HAP-1 (cell line): ENCODE data around the gene CNOT9.
"Not testable (repeated sequence)": the region's sequence is repeated elsewhere in the genome, so short reads cannot be mapped to it uniquely, and the experiment has no call there.

Experiments
- DNase-seq, 2 experiments: peaks; one replicate each; pipeline ENCODE4 v3.0.0-alpha.2; 2016 to 2020; ENCODE audit warnings: low spot score in 2 of 2
- H3K27me3 ChIP-seq: fragments of 250-450 bp; sonication (Bioruptor Pico); 2 replicates; pipeline ENCODE4 v1.5.1; 2020; ENCODE audit warnings: low read depth, mild to moderate bottlenecking, moderate library complexity
- H3K36me3 ChIP-seq: fragments of 250-450 bp; sonication (Bioruptor Pico); replicated peaks from 2 replicates; pipeline ENCODE4 v1.5.1; 2020; ENCODE audit warnings: mild to moderate bottlenecking
- H3K4me1 ChIP-seq: fragments of 250-450 bp; sonication (Bioruptor Pico); 2 replicates; pipeline ENCODE4 v1.5.1; 2020; ENCODE audit warnings: mild to moderate bottlenecking
- H3K4me3 ChIP-seq: fragments of 250-450 bp; sonication (Bioruptor Pico); 2 replicates; pipeline ENCODE4 v1.5.1; 2020; ENCODE audit warnings: mild to moderate bottlenecking, moderate library complexity
- H3K9me3 ChIP-seq: fragments of 250-450 bp; sonication (Bioruptor Pico); 2 replicates; pipeline ENCODE4 v1.5.1; 2020; ENCODE audit warnings: mild to moderate bottlenecking, moderate library complexity
- in situ Hi-C: fragments of 300-500 bp; cut with MboI; formaldehyde crosslinking; loops from 3 replicates; pipeline ENCODE4 v1.14.3; 2020; ENCODE audit warnings: low sequenced_read_pairs, inconsistent platforms, mixed read lengths

The CNOT9 gene

DNA sequence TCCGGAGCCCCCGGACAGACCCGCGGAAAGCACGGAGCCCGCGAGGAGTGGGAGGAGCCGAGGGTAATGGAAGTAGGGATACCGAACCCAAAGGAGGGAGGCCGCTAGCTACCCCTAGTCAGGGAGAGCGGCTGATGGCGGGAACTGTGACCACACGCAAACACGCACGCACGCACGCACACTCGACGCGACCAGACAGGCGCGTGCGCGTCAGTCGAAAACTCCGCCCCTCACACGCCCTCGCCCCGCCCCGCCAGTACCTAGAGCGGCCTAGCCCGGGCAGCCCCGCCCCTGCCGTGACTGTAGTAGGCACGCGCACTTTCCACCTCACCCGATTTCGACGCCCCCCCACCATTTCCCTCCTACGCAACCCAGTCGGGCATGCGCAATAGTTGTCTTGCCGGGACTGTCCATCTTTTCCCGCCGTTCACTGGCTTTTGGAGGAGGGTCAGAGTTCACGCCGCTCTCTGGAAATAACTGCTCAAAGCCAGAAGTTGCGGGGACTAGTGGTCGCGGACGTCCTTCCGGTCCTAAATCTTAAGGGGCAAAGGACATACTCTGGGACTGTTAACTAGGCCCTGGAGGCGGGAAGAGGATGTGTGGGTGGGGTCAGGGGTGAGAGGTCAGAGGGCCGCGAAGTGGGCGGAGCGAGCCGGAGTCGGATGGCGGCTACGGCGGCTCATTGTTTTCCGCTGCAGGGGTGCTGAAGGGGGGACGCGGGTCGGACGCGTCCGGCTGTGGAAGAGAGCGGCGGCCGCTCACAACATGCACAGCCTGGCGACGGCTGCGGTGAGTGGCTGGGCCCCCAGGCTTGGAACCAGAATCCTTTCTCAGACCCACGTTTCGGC, at the start of gene CNOT9, which contains the start of gene USP37:
Gene CNOT9 (plus strand): TSS at position 650 of the 848 bp plus-strand sequence. CDS start 116 bp downstream, at position 766.
Gene USP37 (minus strand): TSS at position 162 of the 848 bp plus-strand sequence. CDS start 9,698 bp downstream, outside the sequence.
- H3K36me3 ChIP-seq = peaks cover 13% of the 10 kb centered on the region
- H3K9me3 ChIP-seq = no peaks in the 10 kb centered on the region
- peak within 1 kb of the TSS; percentile 80 for H3K4me3 ChIP-seq
- DNase-seq = peak; percentile 97 to 100
- H3K4me1 ChIP-seq = peaks cover 16% of the 10 kb centered on the region
- in situ Hi-C loops = no loop called here
- H3K27me3 ChIP-seq = no peaks in the 10 kb centered on the region

GRCh38 chr2:218518876-218519275, 49.8 kb upstream of the CNOT9 start:
- Histone ChIP-seq H3K4me1 (no peaks in the 10 kb centered on the region), H3K36me3 (peaks cover 5% of the 10 kb centered on the region; the same call in 1 of the 2 replicates), H3K27me3 (no peaks in the 10 kb centered on the region), H3K9me3 (no peaks in the 10 kb centered on the region), H3K4me3 (no peak overlapping the region)
- no peak for DNase-seq
- in situ Hi-C loops = no loop called here

DNA sequence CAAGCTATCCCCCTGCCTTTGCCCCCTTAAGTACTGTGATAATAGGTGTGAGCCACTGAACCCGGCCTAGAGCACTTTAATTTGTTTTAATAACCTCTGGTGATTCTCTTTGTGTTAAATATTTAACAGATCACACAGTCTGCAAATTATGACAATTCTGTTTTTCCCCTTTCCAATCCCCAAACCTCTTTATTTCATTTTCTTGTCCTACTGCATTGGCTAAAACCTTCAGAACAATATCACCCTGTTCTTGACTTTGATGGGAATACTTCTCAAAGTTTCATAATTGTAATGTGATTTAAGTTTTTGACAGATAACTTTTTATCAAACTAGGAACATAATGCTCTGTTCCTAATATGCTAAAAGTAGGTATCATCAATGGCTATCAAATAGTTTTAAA, 45.0 kb upstream of the CNOT9 start:
- Histone ChIP-seq H3K36me3 (peaks cover 26% of the 10 kb centered on the region), H3K4me1 (no peaks in the 10 kb centered on the region), H3K4me3 (no peak overlapping the region), H3K27me3 (no peaks in the 10 kb centered on the region), H3K9me3 (no peaks in the 10 kb centered on the region)
- in situ Hi-C loops = no loop called here
- no peak for DNase-seq

- H3K36me3 ChIP-seq = peaks cover 50% of the 10 kb centered on the region
- H3K9me3 ChIP-seq, H3K27me3 ChIP-seq, DNase-seq, H3K4me3 ChIP-seq, H3K4me1 ChIP-seq, in situ Hi-C loops: not testable (repeated sequence)
Measured at GRCh38 chr2:218528409-218528808, 40.2 kb upstream of the CNOT9 start.

DNA sequence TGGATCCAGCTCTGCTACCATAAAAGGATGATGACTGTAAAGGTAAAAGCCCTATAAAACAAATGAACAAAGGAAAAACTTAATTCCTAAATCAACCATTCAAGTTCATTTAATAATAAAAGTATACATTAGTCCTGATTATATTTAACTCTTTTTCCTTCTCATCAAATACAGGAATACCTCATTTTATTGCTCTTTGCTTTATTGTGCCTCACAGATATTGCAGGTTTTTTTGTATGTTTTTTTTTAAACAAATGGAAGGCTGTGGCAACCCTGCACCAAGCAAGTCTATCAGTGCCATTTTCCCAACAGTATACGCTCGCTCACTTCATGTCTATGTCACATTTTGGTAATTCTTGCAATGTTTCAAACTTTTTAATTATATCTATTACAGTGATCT, 38.6 kb upstream of the CNOT9 start:
- H3K36me3 ChIP-seq = peaks cover 55% of the 10 kb centered on the region
- H3K4me3 ChIP-seq = no peak overlapping the region
- in situ Hi-C loops = no loop called here
- no peaks in the 10 kb centered on the region for H3K4me1 ChIP-seq
- DNase-seq = no peak
- H3K27me3 ChIP-seq = no peaks in the 10 kb centered on the region
- H3K9me3 ChIP-seq = no peaks in the 10 kb centered on the region

GRCh38 chr2:218536804-218537494, 31.7 kb upstream of the CNOT9 start:
- no peak for DNase-seq
- in situ Hi-C loops = no loop called here
- H3K36me3 ChIP-seq = peaks cover 70% of the 10 kb centered on the region
- no peak overlapping the region for H3K4me3 ChIP-seq
- no peaks in the 10 kb centered on the region for H3K27me3 ChIP-seq
- no peaks in the 10 kb centered on the region for H3K9me3 ChIP-seq
- H3K4me1 ChIP-seq = no peaks in the 10 kb centered on the region

- Histone ChIP-seq H3K9me3 (no peaks in the 10 kb centered on the region), H3K4me3 (no peak overlapping the region), H3K36me3 (peaks cover 74% of the 10 kb centered on the region), H3K4me1 (no peaks in the 10 kb centered on the region), H3K27me3 (no peaks in the 10 kb centered on the region)
- in situ Hi-C loops = no loop called here
- DNase-seq = no peak
Measured at GRCh38 chr2:218540015-218540414, 28.6 kb upstream of the CNOT9 start.

DNA sequence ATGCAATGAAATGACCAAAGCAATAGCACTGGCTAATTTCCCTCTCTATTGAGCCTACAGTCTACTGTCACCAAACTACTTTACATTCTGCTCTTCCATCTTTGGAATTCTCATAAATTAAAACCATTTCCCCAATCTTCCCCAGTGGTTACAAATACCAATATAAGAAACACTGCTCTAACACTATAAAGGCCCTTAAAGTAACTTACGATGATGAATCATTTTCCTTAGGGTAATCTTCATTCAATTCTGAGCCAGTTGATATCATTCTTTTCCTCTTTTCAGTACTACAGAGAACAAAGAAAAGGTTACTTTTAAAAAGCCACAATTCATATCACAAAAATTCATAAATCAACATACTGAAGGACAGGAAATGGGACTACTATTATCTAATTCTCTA, 22.6 kb upstream of the CNOT9 start:
- Histone ChIP-seq H3K4me1 (no peaks in the 10 kb centered on the region), H3K9me3 (no peaks in the 10 kb centered on the region), H3K4me3 (no peak overlapping the region), H3K27me3 (no peaks in the 10 kb centered on the region), H3K36me3 (peaks cover 68% of the 10 kb centered on the region)
- in situ Hi-C loops = no loop called here
- DNase-seq = no peak

DNA sequence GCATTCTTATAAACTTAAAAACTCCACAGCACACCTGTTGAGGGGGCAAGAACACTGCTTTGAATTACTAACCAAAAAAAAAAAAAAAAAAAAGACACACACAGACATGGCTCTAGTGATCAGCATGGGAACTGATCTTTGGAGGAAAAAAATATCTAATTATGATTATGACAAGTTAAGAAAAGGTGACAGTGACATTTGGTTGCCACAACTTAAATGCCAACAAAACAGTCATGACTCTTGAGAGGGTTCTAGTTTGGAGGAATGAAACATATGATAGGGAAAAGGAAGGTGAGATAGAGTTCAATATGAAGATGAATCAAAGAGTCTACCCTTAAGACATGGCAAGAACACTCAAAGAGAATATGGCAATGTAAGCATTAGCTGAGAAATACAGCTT, 21.1 kb upstream of the CNOT9 start:
- H3K27me3 ChIP-seq = no peaks in the 10 kb centered on the region
- no peaks in the 10 kb centered on the region for H3K4me1 ChIP-seq
- peaks cover 68% of the 10 kb centered on the region for H3K36me3 ChIP-seq
- in situ Hi-C loops = no loop called here
- no peak overlapping the region for H3K4me3 ChIP-seq
- H3K9me3 ChIP-seq = no peaks in the 10 kb centered on the region
- DNase-seq = no peak

DNA sequence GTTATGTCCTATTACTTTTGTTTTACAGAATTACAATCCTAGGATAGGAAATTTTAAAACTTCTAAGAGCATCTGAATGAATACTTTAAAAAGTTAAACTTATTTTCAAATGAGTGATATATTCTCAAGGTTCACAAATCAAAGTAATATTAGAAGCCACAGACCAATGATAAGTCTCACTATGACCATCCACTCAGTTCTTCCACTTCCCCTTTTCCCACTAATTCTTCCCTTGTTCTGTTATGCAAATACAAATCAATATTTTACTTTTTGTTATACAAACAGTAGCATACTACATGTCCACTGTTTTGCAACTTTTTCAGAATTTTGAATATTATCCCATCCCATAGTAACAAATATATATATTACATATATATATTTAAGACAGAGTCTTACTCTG, 20.7 kb upstream of the CNOT9 start:
- peaks cover 68% of the 10 kb centered on the region for H3K36me3 ChIP-seq
- in situ Hi-C loops = no loop called here

DNA sequence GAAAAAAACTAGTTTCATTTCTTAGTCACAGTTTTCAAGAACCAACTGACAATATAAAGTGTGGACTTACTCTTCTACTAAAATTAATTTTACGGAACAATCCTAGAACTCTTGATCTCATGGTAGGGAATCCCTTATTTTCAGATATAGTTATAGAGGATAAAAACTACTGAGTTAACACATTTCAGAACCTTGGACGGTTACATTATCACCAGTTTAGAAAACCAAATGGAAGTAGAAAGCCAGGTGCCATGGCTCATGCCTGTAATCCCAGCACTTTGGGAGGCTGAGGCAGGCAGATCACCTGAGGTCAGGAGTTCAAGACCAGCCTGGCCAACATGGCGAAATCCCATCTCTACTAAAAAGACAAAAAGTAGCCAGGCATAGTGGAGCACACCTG, 14.4 kb upstream of the CNOT9 start:
- in situ Hi-C loops, H3K4me3 ChIP-seq, DNase-seq, H3K27me3 ChIP-seq, H3K4me1 ChIP-seq, H3K9me3 ChIP-seq: not testable (repeated sequence)
- H3K36me3 ChIP-seq = peaks cover 60% of the 10 kb centered on the region

More for the DNA sequence above, 20.7 kb upstream of the CNOT9 start:
- H3K9me3 ChIP-seq = no peaks in the 10 kb centered on the region
- H3K4me1 ChIP-seq = no peaks in the 10 kb centered on the region
- H3K27me3 ChIP-seq = no peaks in the 10 kb centered on the region
- DNase-seq = no peak
- no peak overlapping the region for H3K4me3 ChIP-seq

DNA sequence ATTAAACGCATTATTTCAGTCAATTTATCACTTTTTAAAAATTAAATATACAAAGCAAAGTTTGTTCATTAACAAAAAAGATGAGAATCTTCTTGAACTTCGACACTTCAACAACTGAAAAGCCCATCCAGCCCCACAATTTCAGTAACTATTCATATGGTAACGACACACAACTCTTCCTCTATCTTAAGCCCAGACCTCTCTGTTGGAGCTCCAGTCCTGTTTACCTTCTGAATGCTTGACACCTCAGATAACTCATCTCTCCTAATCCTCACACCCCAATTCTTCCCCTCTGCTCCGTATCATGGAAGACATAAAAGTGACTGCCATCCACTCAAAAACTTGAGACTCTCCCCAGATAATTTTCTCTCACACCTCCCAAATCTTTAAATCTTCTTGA, 13.1 kb upstream of the CNOT9 start:
- H3K36me3 ChIP-seq = peaks cover 62% of the 10 kb centered on the region
- H3K27me3 ChIP-seq = no peaks in the 10 kb centered on the region
- no peak for DNase-seq
- H3K4me3 ChIP-seq = no peak overlapping the region
- no peaks in the 10 kb centered on the region for H3K4me1 ChIP-seq
- no peaks in the 10 kb centered on the region for H3K9me3 ChIP-seq
- in situ Hi-C loops = no loop called here

GRCh38 chr2:218557941-218558340, 10.7 kb upstream of the CNOT9 start:
- in situ Hi-C loops = no loop called here
- Histone ChIP-seq H3K4me3 (no peak overlapping the region), H3K27me3 (no peaks in the 10 kb centered on the region), H3K9me3 (no peaks in the 10 kb centered on the region), H3K36me3 (peaks cover 51% of the 10 kb centered on the region), H3K4me1 (no peaks in the 10 kb centered on the region)
- DNase-seq = no peak

- Histone ChIP-seq H3K4me3 (no peak overlapping the region), H3K4me1 (peaks cover 6% of the 10 kb centered on the region; the same call in 1 of the 2 replicates), H3K9me3 (no peaks in the 10 kb centered on the region), H3K27me3 (no peaks in the 10 kb centered on the region), H3K36me3 (peaks cover 40% of the 10 kb centered on the region)
- no peak for DNase-seq
- in situ Hi-C loops = no loop called here
Measured at GRCh38 chr2:218558986-218559385, 9.7 kb upstream of the CNOT9 start.
